HG03558 (cell line): Measurements from ENCODE around the gene SPRR4.
"Not testable (repeated sequence)": the region's sequence is repeated elsewhere in the genome, so short reads cannot be mapped to it uniquely, and the experiment has no call there.

Experiments used
- ATAC-seq: cut with Tn5 transposase; IDR thresholded peaks from one replicate; pipeline ENCODE4 v1.9.1; 2021; ENCODE audit warnings: moderate number of reproducible peaks; ENCODE audit not compliant: unreplicated experiment; ENCODE audit errors: extremely low read depth

Gene SPRR4

DNA sequence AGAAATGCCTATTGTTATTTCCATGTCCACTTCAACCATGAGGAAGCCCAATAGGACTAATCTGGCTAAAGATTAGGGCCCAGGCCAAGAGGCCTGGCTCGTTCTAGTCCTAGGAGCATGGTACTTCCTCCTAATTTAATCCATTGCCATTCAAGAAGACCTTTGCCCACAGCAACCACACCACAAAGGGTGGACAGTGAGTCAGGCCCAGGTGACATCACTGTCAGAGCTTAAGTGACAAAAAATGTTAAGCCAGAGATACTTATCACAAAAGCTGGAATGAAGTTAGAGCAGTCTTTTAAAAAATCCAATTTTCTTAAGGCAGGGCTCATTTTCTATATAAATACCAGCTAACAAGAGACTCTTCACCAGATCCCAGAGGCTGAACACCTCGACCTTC lies 30.9 kb downstream of the SPRR4 start, which contains the start of gene SPRR3:
TSS of gene SPRR3 (plus strand) at position 368 of the 400 bp plus-strand sequence. CDS start 1,272 bp downstream, outside the sequence.
- ATAC-seq = no peak

DNA sequence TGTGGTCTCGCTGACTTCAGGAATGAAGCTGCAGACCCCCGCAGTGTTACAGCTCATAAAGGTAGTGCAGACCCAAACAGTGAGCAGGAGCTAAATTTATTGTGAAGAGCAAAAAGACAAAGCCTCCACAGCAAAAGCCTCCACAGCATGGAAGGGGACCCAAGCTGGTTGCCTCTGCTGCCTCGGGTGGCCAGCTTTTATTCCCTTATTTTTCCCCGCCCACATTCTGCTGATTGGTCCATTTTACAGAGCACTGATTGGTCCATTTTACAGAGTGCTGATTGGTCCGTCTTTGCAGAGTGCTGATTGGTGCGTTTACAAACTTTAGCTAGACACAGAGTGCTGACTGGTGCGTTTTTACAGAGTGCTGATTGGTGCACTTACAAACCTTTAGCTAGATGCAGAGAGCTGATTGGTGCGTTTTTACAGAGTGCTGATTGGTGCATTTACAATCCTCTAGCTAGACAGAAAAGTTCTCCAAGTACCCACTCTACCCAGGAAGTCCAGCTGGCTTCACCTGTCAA lies 40.8 kb downstream of the SPRR4 start:
- not testable (repeated sequence) for ATAC-seq

DNA sequence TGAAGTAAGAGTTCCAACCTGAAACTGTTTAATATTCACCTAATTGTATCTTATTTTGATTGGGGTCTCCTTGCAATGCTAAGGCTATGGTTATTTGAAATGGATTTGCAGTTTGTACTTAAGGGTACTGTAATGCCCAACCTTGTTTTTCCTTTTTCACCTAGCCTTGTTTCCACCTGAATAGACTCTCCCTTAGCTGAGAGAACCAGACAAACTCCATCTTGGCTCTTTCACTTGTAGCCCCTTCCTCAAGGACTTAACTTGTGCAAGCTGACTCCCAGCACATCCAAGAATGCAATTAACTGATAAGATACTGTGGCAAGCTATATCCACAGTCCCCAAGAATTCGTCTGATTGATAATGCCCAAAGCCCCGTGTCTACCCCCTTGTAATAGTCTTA lies 51.4 kb downstream of the SPRR4 start:
- ATAC-seq = not testable (repeated sequence)
